Endothelial cell of umbilical vein (primary cell): Measurements from ENCODE around the gene C16orf95. TPM values are rescaled to one million over a fixed set of nuclear protein-coding genes. Genes with fewer than 3 reads are reported as not detected.

Experiments used
- BruUV-seq: library from RNA; stranded (reverse); fragments of 400-500 nt; replicated peaks from 2 replicates; lab custom pipeline; 2021; lab: Mats Ljungman, UMichigan
- CTCF ChIA-PET: fragments of 300-600, 350-600 bp; sonication (Branson Sonifier 250); formaldehyde crosslinking; loops from one replicate; lab custom pipeline; 2021; ENCODE audit warnings: antibody characterized with exemption, inconsistent platforms; lab: Charles Lee
- POLR2A ChIA-PET: fragments of 300-600, 350-600 bp; sonication (Branson Sonifier 250); formaldehyde crosslinking; loops from one replicate; lab custom pipeline; 2021; ENCODE audit warnings: antibody characterized with exemption, inconsistent platforms; lab: Charles Lee
- DNase-seq: peaks from one replicate; pipeline ENCODE4 v3.0.0-alpha.2; 2011; ENCODE audit warnings: low read depth, low spot score
- FAIRE-seq: peaks from 2 replicates; lab custom pipeline; 2011; peaks lifted over from hg19 to GRCh38; lab: Jason Lieb, UNC
- H2AFZ ChIP-seq: 2 replicates; pipeline ENCODE4 v1.6.0; 2012; ENCODE audit warnings: low read depth, low read length, control low read depth, inconsistent platforms
- H3K27ac ChIP-seq: 2 replicates; pipeline ENCODE4 v1.5.1; 2011; ENCODE audit warnings: low read depth, mild to moderate bottlenecking, control low read depth, low read length, moderate library complexity; ENCODE audit not compliant: insufficient read depth
- H3K27me3 ChIP-seq, 2 experiments: 2 replicates each; pipeline versions ENCODE4 v1.6.0 to v1.6.1; 2011; ENCODE audit warnings: low read length in 2 of 2, mixed read lengths in 1 of 2; ENCODE audit not compliant: control insufficient read depth in 2 of 2, insufficient read depth in 2 of 2
- H3K36me3 ChIP-seq, 2 experiments: 2 replicates in 1 of 2; 3 replicates in 1 of 2; pipeline ENCODE4 v1.5.1; 2011; ENCODE audit warnings: low read length in 2 of 2, mild to moderate bottlenecking in 1 of 2, moderate library complexity in 1 of 2; ENCODE audit not compliant: control insufficient read depth in 2 of 2, insufficient read depth in 2 of 2; ENCODE audit errors: extremely low read depth in 1 of 2
- H3K4me1 ChIP-seq: 3 replicates; pipeline ENCODE4 v1.5.1; 2011; ENCODE audit warnings: mild to moderate bottlenecking, low read length; ENCODE audit not compliant: control insufficient read depth, insufficient read depth; ENCODE audit errors: extremely low read depth
- H3K4me2 ChIP-seq: 2 replicates; pipeline ENCODE4 v1.6.1; 2011; ENCODE audit warnings: low read length, control low read depth, mixed read lengths; ENCODE audit not compliant: insufficient read depth
- H3K4me3 ChIP-seq, 3 experiments: fragments of 200-600 bp in 1 of 3; sonication (generic), shearing (Covaris generic) in 1 of 3; replicated peaks in 1 of 3; 2 replicates each; pipeline ENCODE4 v1.5.1; 2011 to 2016; ENCODE audit warnings: control low read depth in 3 of 3, low read length in 3 of 3, mild to moderate bottlenecking in 2 of 3, inconsistent platforms in 1 of 3, low read depth in 1 of 3, moderate library complexity in 1 of 3; ENCODE audit not compliant: insufficient read depth in 1 of 3
- H3K79me2 ChIP-seq: 2 replicates; pipeline ENCODE4 v1.6.0; 2012; ENCODE audit warnings: low read length, inconsistent platforms; ENCODE audit not compliant: control insufficient read depth, insufficient read depth
- H3K9ac ChIP-seq: replicated peaks from 2 replicates; pipeline ENCODE3; 2011; ENCODE audit warnings: low read length, control low read depth; ENCODE audit not compliant: insufficient read depth; ENCODE audit errors: extremely low read depth
- H3K9me1 ChIP-seq: replicated peaks from 3 replicates; pipeline ENCODE4 v1.6.0; 2011; ENCODE audit warnings: mild to moderate bottlenecking, low read length; ENCODE audit not compliant: control insufficient read depth, insufficient read depth; ENCODE audit errors: extremely low read depth
- H3K9me3 ChIP-seq: replicated peaks from 2 replicates; pipeline ENCODE4 v1.5.1; 2012; ENCODE audit warnings: low read length, inconsistent platforms; ENCODE audit not compliant: control insufficient read depth, insufficient read depth
- H4K20me1 ChIP-seq: replicated peaks from 2 replicates; pipeline ENCODE3; 2011; ENCODE audit warnings: mild to moderate bottlenecking, low read length; ENCODE audit not compliant: control insufficient read depth, insufficient read depth; ENCODE audit errors: extremely low read depth
- EZH2 ChIP-seq: IDR thresholded peaks from 2 replicates; pipeline ENCODE4 v1.6.1; 2012; ENCODE audit warnings: borderline replicate concordance, low read depth, mild to moderate bottlenecking, moderate library complexity, low read length, inconsistent platforms; ENCODE audit not compliant: severe bottlenecking
- FOS ChIP-seq: IDR thresholded peaks from 2 replicates; pipeline ENCODE4 v1.6.1; 2011; ENCODE audit warnings: mild to moderate bottlenecking, low read length, moderate library complexity, borderline replicate concordance; ENCODE audit not compliant: insufficient read depth
- GATA2 ChIP-seq: IDR thresholded peaks from 2 replicates; pipeline ENCODE4 v1.7.0; 2011; ENCODE audit warnings: low read depth, mild to moderate bottlenecking, moderate library complexity, mixed read lengths, low read length; ENCODE audit not compliant: insufficient read length, insufficient read depth
- JUN ChIP-seq: IDR thresholded peaks from 2 replicates; pipeline ENCODE4 v1.6.1; 2011; ENCODE audit warnings: borderline replicate concordance, low read depth; ENCODE audit not compliant: insufficient read length, insufficient read depth
- MYC ChIP-seq: IDR thresholded peaks from one replicate; pipeline ENCODE4 v1.6.1; 2011; ENCODE audit warnings: mild to moderate bottlenecking, low read depth, low read length
- POLR2A ChIP-seq: IDR thresholded peaks from 2 replicates; pipeline ENCODE4 v1.6.1; 2012; ENCODE audit warnings: low read depth, mild to moderate bottlenecking, control low read depth, low read length
- POLR2AphosphoS5 ChIP-seq: IDR thresholded peaks from 2 replicates; pipeline ENCODE4 v1.6.1; 2012; ENCODE audit warnings: low read depth, mild to moderate bottlenecking, control low read depth, low read length, moderate library complexity; ENCODE audit not compliant: insufficient read depth
- dilution Hi-C: fragments of 300-500 bp; cut with MboI; formaldehyde crosslinking; loops from one replicate; pipeline ENCODE4 v1.15.0; 2019; ENCODE audit warnings: low sequenced_read_pairs; ENCODE audit not compliant: extremely low pct_ligation_motif_present
- intact Hi-C: fragments of 100-400 bp; cut with micrococcal nuclease; formaldehyde crosslinking; loops from one replicate; pipeline ENCODE4 v1.10.0; 2022
- polyA plus RNA-seq, 4 experiments: library from polyadenylated mRNA; depleted of rRNA in 3 of 4; stranded (reverse) in 3 of 4; unstranded in 1 of 4; fragments of >200 nt; gene quantifications; 2 replicates each; pipeline versions ENCODE4 v1.2.1 to v1.2.3, GENCODE V29; 2011 to 2012; ENCODE audit warnings: missing spikeins in 1 of 4
- total RNA-seq: library from RNA; stranded (reverse); gene quantifications from 2 replicates; pipeline ENCODE4 v1.2.3, GENCODE V29; 2021
- TF ChIP-seq, protein P1 (sequence below), 2 donors: IDR thresholded peaks; 1 replicate in 1 of 2; 2 replicates in 1 of 2; pipeline ENCODE4 v1.5.1; 2011; ENCODE audit warnings: low read length in 2 of 2, mild to moderate bottlenecking in 2 of 2, moderate library complexity in 2 of 2, control low read depth in 1 of 2, inconsistent platforms in 1 of 2, low read depth in 1 of 2; ENCODE audit not compliant: insufficient read depth in 1 of 2; ENCODE audit errors: extremely low read depth in 1 of 2
- TF ChIP-seq, protein P2 (sequence below): IDR thresholded peaks from 2 replicates; pipeline ENCODE4 v1.6.1; 2011; ENCODE audit not compliant: insufficient read depth, insufficient read length

C16orf95 gene
- total and polyA plus RNA-seq, 2 donors (not counting 3 experiments of a cell fraction or from before 2014, with no cell fraction given) = 4.0 to 6.6 TPM

DNA sequence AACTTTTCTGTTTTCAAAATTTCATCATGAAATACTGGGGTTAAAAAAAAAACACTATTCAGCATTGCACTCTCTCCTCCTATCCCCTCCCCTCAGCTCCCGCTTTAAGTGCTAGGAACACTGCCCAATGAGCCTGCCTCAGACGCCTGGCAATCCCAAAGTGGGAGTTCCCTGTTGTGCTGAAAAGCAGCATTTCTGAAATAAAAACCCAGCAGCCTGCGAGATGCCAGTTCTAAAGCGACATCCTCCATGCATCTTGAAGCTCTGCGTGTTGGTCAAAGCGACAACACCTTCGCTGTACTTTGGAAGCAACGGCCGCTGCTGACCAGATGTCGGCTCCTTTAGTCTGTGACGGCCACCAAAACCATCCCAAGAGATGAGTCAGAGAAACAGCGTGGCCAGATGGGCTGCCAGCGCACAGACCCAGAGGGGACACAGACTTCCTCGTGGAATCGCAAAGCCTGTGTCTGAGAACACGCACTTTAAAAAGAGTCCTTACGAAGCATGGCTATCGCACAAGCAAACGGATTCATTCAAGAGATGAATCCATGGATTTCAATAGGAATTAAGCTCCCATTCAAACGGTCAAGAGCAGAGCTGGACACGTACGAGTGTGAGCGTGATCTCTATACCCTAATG is 33.6 kb upstream of the C16orf95 start:
- Histone ChIP-seq H4K20me1 (no peaks in the 10 kb centered on the region), H3K9me3 (no peaks in the 10 kb centered on the region), H3K36me3 (peaks cover 3 to 7% of the 10 kb centered on the region in 2 experiments), H3K4me3 (no peak overlapping the region), H2AFZ (no peak overlapping the region), H3K9me1 (no peaks in the 10 kb centered on the region), H3K4me1 (no peaks in the 10 kb centered on the region), H3K4me2 (no peak overlapping the region), H3K27me3 (no peaks in the 10 kb centered on the region), H3K79me2 (no peaks in the 10 kb centered on the region), H3K9ac (no peak overlapping the region), H3K27ac (no peak overlapping the region)
- no TSS peak for BruUV-seq
- no peak for FAIRE-seq
- dilution Hi-C loops = no loop called here
- CTCF ChIA-PET = interaction anchor here (1.0 kb wide), 1 partner anchor 25 kb away, joined by 3 read pairs; no protein-coding TSS in a partner anchor
- DNase-seq = no peak
- POLR2A ChIA-PET = no interaction called here
- intact Hi-C loops = no loop called here
- TF ChIP-seq GATA2 = no peak
- TF ChIP-seq FOS = no peak
- no peak for TF ChIP-seq MYC
- TF ChIP-seq, protein P1, sequence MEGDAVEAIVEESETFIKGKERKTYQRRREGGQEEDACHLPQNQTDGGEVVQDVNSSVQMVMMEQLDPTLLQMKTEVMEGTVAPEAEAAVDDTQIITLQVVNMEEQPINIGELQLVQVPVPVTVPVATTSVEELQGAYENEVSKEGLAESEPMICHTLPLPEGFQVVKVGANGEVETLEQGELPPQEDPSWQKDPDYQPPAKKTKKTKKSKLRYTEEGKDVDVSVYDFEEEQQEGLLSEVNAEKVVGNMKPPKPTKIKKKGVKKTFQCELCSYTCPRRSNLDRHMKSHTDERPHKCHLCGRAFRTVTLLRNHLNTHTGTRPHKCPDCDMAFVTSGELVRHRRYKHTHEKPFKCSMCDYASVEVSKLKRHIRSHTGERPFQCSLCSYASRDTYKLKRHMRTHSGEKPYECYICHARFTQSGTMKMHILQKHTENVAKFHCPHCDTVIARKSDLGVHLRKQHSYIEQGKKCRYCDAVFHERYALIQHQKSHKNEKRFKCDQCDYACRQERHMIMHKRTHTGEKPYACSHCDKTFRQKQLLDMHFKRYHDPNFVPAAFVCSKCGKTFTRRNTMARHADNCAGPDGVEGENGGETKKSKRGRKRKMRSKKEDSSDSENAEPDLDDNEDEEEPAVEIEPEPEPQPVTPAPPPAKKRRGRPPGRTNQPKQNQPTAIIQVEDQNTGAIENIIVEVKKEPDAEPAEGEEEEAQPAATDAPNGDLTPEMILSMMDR (IDR thresholded peaks at IDR 0.05; ENCODE audit: extremely low read depth in 1 of 2, insufficient read depth in 1 of 2, low read depth in 1 of 2, low read length in 2 of 2) = no peak
- TF ChIP-seq POLR2A = no peak
- TF ChIP-seq JUN = no peak
- TF ChIP-seq, protein P2, sequence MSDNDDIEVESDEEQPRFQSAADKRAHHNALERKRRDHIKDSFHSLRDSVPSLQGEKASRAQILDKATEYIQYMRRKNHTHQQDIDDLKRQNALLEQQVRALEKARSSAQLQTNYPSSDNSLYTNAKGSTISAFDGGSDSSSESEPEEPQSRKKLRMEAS = no peak
- TF ChIP-seq EZH2 = no peak
- no peak for TF ChIP-seq POLR2AphosphoS5
